Transverse colon (tissue), 4 donors: ENCODE data around the gene PPP1R12B. TPM values are rescaled to one million over a fixed set of nuclear protein-coding genes. Genes with fewer than 3 reads are reported as not detected.
"Not testable (repeated sequence)": the region's sequence is repeated elsewhere in the genome, so short reads cannot be mapped to it uniquely, and the experiment has no call there.

Source experiments
- DNase-seq: peaks from one replicate; pipeline ENCODE4 v3.0.0-alpha.2; 2019
- H3K27ac ChIP-seq, 4 donors: fragments of 200-600 bp; sonication (generic); 2 replicates each; pipeline ENCODE4 v1.5.1; 2016 to 2018; ENCODE audit warnings: inconsistent platforms in 4 of 4
- H3K27me3 ChIP-seq: fragments of 200-600 bp; sonication (generic); 2 replicates; pipeline ENCODE4 v1.5.1; 2017; ENCODE audit warnings: inconsistent platforms
- H3K36me3 ChIP-seq, 4 donors: fragments of 200-600 bp; sonication (generic); 2 replicates each; pipeline ENCODE4 v1.5.1; 2017 to 2019; ENCODE audit warnings: inconsistent platforms in 4 of 4
- H3K4me1 ChIP-seq, 4 donors: fragments of 200-600 bp; sonication (generic); 2 replicates each; pipeline ENCODE4 v1.5.1; 2017 to 2020; ENCODE audit warnings: inconsistent platforms in 4 of 4
- H3K4me3 ChIP-seq, 4 donors: fragments of 200-600 bp; sonication (generic); 1 replicate in 1 of 4; 2 replicates in 3 of 4; pipeline versions ENCODE4 v1.5.1 to v1.6.1; 2017 to 2019; ENCODE audit warnings: inconsistent platforms in 4 of 4
- H3K9me3 ChIP-seq, 2 donors: fragments of 200-600 bp; sonication (generic); 2 replicates each; pipeline ENCODE4 v1.5.1; 2017 to 2019; ENCODE audit warnings: inconsistent platforms in 2 of 2
- CTCF ChIP-seq, 5 experiments: fragments of 200-600 bp in 3 of 5; fragments of 450-650 bp in 2 of 5; sonication (generic) in 3 of 5; IDR thresholded peaks; 1 replicate in 2 of 5; 2 replicates in 3 of 5; pipeline ENCODE4 v1.5.1; 2016 to 2017; ENCODE audit warnings: antibody characterized with exemption in 5 of 5, inconsistent platforms in 3 of 5, mild to moderate bottlenecking in 2 of 5, moderate library complexity in 1 of 5
- EP300 ChIP-seq: sonication (generic); formaldehyde crosslinking; IDR thresholded peaks from one replicate; pipeline ENCODE4 v1.6.1; 2017; ENCODE audit warnings: antibody characterized with exemption, low read depth
- POLR2A ChIP-seq: fragments of 450-650 bp; IDR thresholded peaks from one replicate; pipeline ENCODE4 v1.6.1; 2016; ENCODE audit warnings: antibody characterized with exemption, mild to moderate bottlenecking, moderate library complexity
- POLR2AphosphoS5 ChIP-seq, 3 donors: sonication (generic); formaldehyde crosslinking; IDR thresholded peaks; one replicate each; pipeline ENCODE4 v1.6.1; 2016; ENCODE audit warnings: antibody characterized with exemption in 3 of 3
- WGBS, 2 donors: methylation state at CpG; one replicate each; pipeline ENCODE4 v1.1.5; 2018; ENCODE audit warnings: low coverage in 1 of 2; 5-methylcytosine and 5-hydroxymethylcytosine counted together
- in situ Hi-C, 4 donors: fragments of 200-750 bp; cut with MboI; loops; one replicate each; pipeline versions ENCODE4 v1.15.0 to v1.15.1; 2017; ENCODE audit warnings: low sequenced_read_pairs in 3 of 4, low pct_ligation_motif_present in 1 of 4, low pct_unique_long_range_greater_than_20kb in 1 of 4
- intact Hi-C: fragments of 100-400 bp; cut with DNase I; formaldehyde crosslinking; loops from one replicate; pipeline ENCODE4 v1.15.1; 2023; ENCODE audit warnings: low total_unique reads
- total RNA-seq, 4 donors: library from RNA; depleted of rRNA; stranded (reverse); fragments of >200 nt; gene quantifications; one replicate each; pipeline ENCODE4 v1.1.0, GENCODE V29; 2016

PPP1R12B gene
- total RNA-seq, 4 donors from 2014 or later: 92.7 to 254 (median 137) TPM

DNA sequence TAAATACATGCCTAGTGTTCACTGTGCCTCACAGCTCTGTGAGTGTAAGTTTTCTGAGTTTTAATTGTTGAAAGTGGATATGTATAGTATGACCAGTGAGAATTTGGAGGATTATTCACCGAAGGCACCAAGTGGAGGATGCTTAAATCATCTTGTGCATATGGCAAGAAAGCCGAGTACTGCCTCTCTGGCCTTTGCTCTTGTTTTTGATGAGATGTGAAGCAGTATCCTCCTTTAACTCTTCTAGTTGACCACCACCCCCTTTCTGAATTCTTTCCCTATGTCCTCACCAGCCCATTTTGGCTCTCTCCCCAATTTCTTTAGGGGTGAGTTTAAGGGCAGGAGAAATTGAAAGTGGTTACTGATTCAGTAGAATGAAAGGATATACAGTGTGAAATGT, 231.3 kb downstream of the PPP1R12B start:
- H3K4me1 ChIP-seq: peaks cover 31 to 48% (median 32%) of the 10 kb centered on the region in 4 donors
- peaks cover 0 to 38% (median 12%) of the 10 kb centered on the region in 4 donors for H3K36me3 ChIP-seq
- TF ChIP-seq POLR2AphosphoS5 (IDR thresholded peaks at IDR 0.05): peak in 2 of 3 donors; percentile 7 to 25
- no peak for TF ChIP-seq CTCF (IDR thresholded peaks at IDR 0.05)
- no peak for TF ChIP-seq POLR2A
- TF ChIP-seq EP300: no peak

DNA sequence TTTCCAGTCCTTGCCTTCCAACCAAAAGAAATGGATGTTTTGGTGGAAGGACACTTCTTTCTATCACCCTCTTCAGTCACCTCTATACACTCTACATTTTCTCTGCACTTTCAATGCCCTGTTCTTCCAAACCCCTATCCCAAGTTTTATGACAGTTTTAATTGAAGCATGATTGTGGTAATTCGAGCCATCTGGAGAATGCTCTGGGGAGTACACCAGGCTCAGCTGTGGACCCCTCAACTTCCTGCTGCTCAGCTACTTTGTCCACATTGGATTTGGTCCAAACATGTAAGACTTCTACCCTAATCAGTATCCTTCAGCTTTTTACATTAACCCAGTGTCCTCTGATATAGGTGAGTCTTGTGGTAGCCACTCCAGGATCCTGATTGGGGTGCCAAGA, 232.1 kb downstream of the PPP1R12B start:
- Histone ChIP-seq H3K4me1 (peaks cover 31 to 54% (median 35%) of the 10 kb centered on the region in 4 donors), H3K36me3 (peaks cover 0 to 32% (median 12%) of the 10 kb centered on the region in 4 donors), H3K9me3 (no peaks in the 10 kb centered on the region), H3K27ac (peak overlapping the region; percentile 68 to 84 (median 78)), H3K4me3 (no peak overlapping the region), H3K27me3 (no peaks in the 10 kb centered on the region)
- TF ChIP-seq POLR2A (no peak), POLR2AphosphoS5 (IDR thresholded peaks at IDR 0.05) (no peak), CTCF (IDR thresholded peaks at IDR 0.05) (no peak), EP300 (no peak)
- in situ Hi-C loops: no loop called here
- DNase-seq: no peak
- 32% methylated on average over 1 of the region's 1 CpG; no CpG with 5 or more reads in 1 of the 2 donors for WGBS, 2 donors
- intact Hi-C loops: no loop called here

More for the DNA sequence above, 231.3 kb downstream of the PPP1R12B start:
- intact Hi-C loops (no loop called here), in situ Hi-C loops (no loop called here)
- 60 to 80% methylated on average over 1 to 2 of the region's 2 CpGs for WGBS, 2 donors
- Histone ChIP-seq H3K27me3 (no peaks in the 10 kb centered on the region), H3K4me3 (no peak overlapping the region), H3K27ac (peak overlapping the region; percentile 68 to 84 (median 78)), H3K9me3 (no peaks in the 10 kb centered on the region)
- DNase-seq: no peak

- Histone ChIP-seq H3K4me1 (peaks cover 28 to 55% (median 40%) of the 10 kb centered on the region in 4 donors), H3K27ac (peak overlapping the region in 1 of 4 donors; percentile 8), H3K36me3 (peaks cover 0 to 32% (median 12%) of the 10 kb centered on the region in 4 donors)
- WGBS, 2 donors: 90 to 92% methylated on average over 2 to 5 of the region's 5 CpGs
- DNase-seq, intact Hi-C loops, H3K27me3 ChIP-seq, in situ Hi-C loops, H3K9me3 ChIP-seq, H3K4me3 ChIP-seq: not testable (repeated sequence)
Measured at GRCh38 chr1:202582350-202582749, 233.9 kb downstream of the PPP1R12B start.

DNA sequence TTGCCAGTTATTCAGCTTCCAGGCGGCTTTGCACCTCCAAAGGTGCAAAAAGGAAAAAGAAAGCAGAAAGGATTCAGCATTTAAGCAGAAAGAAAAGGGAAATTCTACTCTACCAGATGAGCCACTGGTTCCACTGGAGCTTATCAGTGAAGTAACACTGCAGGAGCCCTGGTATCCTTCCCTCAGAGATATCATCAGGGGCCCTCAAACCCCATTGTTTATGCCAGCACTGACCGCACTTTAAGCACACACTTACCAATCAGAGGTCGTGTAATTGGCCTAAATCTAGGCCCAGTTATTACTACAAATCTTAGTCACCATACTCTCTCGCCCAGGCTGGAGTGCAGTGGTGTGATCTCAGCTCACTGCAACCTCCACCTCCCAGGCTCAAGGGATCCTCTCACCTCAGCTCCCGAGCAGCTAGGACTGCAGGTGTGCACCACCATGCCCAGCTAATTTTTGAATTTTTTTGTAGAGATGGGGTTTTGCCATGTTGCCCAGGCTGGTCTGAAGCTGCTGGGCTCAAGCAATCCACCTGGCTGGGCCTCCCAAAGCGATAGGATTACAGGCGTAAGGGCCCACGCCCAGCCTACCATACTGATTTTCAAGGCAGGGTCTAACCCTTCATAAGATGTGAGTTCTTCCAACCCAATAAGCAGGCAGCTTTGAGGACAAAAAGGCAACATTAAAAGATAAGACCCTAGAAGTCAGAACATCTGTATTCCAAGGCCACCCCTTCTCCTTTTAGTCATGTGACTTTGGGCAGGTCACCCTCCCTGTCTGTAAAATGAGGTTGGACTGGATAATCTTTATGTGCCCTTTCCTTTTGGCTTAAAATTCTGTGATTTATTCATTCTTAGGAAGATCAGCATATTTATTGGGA, 236.4 kb downstream of the PPP1R12B start:
- no peaks in the 10 kb centered on the region for H3K9me3 ChIP-seq
- in situ Hi-C loops: no loop called here
- WGBS, 2 donors: 90 to 100% methylated on average over 1 to 8 of the region's 8 CpGs
- intact Hi-C loops: no loop called here
- TF ChIP-seq POLR2A: no peak
- TF ChIP-seq CTCF (IDR thresholded peaks at IDR 0.05): no peak
- no peak for TF ChIP-seq POLR2AphosphoS5 (IDR thresholded peaks at IDR 0.05)
- no peak for TF ChIP-seq EP300
- H3K36me3 ChIP-seq: peaks cover 0 to 32% (median 12%) of the 10 kb centered on the region in 4 donors
- no peaks in the 10 kb centered on the region for H3K27me3 ChIP-seq
- H3K4me3 ChIP-seq: no peak overlapping the region
- H3K4me1 ChIP-seq: peaks cover 14 to 51% (median 25%) of the 10 kb centered on the region in 4 donors
- no peak for DNase-seq
- H3K27ac ChIP-seq: peak overlapping the region; percentile 75 to 87 (median 82)
